NOMO-1 treated with dmso at 0.1 percent for 144 hours (cell line): Measurements from ENCODE around the gene SLAMF6.
"Not testable (repeated sequence)": the region's sequence is repeated elsewhere in the genome, so short reads cannot be mapped to it uniquely, and the experiment has no call there.

Experiments used
- DNase-seq: peaks from one replicate; lab custom pipeline; 2025; ENCODE audit not compliant: unreplicated experiment; lab: John Stamatoyannopoulos, UW

Gene SLAMF6

DNA sequence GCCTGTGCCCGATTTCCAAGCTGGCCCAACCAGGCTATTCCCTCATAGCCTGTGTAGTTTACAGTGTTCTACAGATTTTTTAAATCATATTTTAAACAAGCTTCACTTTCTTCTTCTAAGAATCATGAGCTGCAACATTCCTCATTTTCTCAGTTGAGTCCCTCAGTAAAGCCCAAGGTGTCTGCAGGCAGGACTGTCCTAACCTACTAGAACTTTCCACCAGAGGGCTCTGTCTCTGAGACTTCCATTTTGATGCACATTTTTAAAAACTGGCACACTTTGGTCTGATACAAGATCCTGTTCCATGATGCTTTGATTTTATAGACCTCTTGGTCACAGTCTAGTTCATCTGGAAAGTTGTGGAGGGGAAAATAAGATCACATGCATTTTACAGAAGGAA, 21.6 kb upstream of the SLAMF6 start:
- DNase-seq = no peak

DNA sequence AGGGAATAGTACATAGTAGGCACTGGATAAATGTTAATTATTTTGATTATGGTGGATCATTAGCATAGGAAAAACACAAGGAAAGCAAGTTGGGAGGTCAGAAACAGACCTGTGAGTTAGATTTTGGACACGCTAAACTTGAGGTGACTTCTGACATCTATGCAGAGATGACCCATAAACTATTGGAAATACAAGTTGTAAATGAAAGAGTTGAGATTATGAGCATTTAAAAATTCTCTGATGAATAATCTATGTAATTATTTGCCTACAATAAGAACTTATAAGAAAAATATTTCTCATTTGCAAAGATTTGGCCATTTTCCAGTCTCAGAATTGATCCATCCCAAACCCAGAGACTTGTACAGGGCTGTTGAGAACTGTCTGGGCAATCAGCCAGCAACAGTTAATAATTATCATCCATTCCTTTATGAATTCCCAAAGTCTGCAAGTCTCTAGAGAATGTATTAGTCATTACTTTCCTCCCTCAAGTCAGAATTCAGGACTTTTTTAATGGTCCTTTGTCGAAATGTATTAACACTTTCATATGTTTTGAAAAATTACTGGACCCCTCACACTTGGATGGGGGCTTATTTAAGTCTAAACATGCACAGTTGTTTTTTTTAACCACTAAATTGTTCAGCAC, 19.4 kb upstream of the SLAMF6 start:
- no peak for DNase-seq

DNA sequence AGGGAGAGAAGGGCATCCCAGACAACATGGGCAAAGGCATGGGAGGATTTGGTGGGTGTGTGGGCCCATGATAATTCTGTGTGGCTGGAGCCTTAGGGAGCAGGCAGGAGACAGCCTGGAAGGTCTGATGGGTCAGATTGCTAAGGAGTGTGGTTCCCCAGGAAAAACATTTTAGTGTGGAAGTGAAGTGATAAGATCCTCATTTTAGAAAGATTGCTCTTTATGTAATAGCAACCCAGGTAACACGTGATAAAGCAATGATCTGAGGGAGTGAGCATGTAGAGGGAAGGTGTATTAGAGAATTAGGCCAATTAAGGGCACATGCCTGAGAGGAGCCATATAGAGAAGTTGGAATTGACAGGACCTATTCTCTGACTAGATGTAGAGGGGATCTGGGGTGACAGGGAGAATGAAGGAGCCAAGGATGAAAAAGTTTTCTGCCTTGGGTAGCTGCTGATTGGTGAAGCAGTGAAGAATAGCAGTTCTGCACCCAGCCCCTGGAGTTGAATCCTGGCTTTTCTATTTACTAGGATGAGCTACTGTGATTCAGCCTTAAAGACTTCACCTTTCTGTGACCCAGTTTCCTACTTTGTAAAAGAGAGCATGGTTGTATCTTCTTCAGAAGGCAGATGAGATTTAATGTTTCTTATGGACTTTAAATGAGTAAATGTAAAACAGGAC, 18.7 kb upstream of the SLAMF6 start:
- no peak for DNase-seq

DNA sequence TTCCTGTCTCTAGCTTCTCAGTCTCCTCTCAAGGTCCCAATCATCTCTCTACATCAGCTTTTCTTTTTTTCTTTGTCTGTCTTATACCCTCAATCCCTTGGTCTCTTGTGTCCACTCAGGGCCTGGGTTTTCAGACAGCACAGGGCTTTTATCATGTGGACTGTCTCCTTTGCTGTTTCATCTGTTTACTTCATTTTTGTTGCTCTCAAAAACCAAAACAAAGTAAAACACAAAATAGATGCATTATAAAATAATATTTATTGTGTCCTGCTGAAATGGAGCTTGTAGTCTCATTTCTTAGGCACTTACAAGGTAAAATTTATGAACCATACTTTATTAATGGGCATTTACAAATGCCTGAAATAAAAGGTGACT, 17.8 kb upstream of the SLAMF6 start:
- no peak for DNase-seq

DNA sequence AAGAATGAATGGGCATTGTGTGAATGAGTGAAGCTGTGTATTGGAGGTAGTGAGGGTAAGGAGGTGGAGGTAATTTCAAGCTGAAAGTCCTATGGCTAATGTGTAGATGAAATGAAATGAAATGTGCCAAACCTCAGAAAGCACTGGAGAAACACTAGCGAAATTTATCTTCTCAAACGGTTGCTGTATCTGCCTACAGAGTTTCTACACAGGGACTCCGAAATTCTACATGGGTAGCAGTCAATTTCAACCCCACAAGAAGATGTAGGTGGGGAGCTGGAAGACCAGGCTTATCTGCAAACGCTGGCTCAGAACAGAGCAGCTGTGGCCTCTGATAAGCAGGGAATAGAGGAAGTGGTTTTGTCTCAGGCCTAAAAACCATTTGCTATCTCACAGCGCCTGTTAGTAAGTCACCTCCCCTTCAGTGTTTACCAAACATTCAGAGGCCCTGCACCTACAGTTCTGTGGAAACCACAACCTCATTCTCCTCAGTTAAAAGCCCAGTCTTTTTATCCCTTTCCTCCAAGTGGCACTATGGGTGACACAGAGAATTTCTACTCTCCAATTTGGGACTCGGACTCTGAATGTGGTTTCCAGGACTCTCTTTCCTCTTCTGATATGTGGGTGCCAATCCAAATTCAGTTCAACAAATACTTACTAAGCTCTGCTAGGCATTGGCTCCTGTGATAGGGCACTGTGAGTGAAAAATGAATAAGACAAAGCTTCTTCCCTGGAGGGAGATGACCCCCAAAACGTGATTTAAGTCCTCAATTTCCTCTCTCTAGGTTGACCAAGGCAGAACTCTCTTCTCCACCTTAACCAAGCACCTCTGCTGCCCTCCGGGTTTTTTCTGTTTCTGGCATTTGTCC, 17.2 kb upstream of the SLAMF6 start:
- DNase-seq = peak; percentile 86

DNA sequence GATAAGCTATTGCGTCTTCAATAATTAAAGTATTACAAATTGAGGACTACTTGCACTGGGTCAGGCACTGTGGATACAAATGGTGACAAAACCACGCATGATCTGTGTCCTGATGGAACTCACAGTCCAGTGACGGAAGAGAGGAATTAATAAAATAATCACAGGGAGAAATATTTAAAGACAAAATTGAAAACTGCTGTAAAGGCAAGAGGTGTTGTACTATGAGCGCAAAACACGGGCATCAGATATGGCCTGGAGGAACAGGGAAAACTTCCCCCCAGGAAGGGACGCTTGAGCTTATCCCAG, 16.6 kb upstream of the SLAMF6 start:
- no peak for DNase-seq

DNA sequence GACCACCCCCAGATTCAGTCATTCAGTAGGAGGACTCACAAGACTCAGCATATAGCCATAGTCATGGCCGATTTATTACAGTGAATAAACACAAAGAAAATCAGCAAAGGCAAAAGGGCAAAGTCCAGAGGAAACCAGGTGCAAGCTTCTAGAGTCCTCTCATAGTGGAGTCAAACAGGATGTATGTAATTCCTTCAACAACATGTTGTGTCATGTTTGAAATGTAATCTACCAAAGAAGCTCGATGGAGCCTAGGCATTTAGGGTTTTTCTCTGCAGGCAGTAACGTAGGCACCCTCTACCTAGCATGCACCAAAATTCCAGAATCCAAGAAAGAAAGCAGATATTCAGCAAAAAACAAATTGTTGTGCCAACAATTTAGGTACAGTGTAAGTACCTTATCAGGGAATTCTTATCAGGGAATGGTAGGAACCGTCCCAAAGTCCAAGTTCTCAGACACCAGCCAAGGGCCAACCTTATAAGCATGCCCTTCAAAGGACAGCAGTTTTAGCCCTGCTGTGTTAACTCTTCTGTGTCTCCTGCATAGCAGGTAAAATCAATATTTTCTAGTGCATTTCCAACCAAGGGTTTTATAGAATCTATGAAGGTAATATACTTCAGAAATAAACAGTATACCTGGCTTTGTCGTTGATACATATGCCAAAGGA, 16.1 kb upstream of the SLAMF6 start:
- DNase-seq = no peak

DNA sequence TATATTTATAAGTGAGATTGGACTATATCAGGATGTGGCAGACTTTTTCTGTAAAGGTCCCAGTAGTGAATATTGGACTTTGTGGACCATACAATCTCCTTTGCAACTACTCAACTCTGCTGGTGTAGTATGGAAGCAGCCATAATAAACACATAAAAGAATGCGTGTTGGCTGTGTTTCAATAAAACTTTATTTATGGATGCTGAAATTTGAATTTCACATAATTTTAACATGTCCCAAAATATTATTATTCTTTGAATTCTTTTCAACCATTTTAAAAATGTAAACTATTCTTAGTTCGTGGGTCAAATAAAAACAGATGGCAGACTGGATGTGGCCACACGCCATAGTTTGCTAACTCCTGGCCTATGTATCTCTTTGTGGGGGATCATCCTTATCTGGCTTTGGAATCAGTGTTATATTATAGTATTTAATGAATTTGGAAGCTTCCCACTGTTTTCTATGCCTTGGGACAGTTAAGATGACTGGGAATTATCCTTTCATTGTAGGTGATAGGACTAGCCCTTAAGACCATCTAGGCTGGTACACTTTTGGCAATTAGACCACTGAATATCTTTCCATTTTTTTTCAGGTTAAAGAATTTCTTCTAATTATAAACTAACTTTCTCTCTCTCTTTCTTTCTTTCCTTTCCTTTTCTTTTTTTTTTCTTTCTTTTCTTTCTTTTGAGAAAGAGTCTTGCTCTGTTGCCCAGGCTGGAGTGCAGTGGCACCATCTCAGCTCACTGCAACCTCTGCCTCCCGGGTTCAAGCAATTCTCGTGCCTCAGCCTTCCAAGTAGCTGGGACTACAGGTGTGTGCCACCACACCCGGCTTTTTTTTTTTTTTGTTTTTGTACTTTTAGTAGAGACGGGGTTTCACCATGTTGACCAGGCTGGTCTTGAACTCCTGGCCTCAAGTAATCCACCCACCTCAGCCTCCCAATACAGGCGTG, 14.9 kb upstream of the SLAMF6 start:
- DNase-seq = no peak

DNA sequence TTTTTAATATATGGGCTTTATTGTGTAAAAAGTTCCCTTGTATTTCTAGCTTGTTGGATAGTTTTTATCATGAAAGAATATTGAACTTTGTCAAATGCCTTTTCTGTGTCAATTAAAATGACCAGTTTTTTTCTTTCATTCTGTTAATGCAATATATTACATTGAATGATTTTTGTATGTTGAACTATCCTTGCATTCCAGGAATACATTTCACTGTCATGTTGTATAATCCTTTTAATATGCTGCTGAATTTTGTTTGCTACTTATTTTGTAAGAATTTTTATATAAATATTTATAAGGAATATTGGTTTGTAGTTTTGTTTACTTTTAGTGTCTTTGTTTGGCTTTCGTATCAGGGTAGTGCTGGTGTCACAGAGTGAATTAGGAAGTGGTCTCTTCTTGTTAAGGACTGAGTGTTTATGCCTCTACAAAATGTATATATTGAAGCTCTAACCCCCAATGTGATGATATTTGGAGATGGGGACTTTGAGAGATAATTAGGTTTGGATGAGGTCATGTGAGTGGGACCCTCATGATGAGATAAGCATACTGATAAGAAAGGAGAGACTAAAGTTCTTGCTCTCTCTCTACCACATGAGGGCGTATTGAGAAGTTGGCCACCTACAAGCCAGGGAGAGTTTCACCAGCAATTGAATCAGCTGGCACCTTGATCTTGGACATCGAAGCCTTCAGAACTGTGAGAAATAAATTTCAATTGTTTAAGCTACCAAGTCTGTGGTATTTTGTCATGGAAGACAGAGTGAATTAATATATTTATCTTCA, 12.0 kb upstream of the SLAMF6 start:
- no peak for DNase-seq

DNA sequence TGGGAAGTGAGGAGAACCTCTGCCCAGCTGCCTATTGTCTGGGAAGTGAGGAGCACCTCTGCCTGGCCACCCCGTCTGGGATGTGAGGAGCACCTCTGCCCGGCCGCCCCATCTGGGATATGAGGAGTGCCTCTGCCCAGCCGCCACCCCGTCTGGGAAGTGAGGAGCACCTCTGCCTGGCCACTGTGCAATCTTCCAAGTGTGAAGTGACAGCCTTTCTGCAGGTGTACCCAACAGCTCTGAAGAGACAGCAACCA, 9.4 kb upstream of the SLAMF6 start:
- not testable (repeated sequence) for DNase-seq

DNA sequence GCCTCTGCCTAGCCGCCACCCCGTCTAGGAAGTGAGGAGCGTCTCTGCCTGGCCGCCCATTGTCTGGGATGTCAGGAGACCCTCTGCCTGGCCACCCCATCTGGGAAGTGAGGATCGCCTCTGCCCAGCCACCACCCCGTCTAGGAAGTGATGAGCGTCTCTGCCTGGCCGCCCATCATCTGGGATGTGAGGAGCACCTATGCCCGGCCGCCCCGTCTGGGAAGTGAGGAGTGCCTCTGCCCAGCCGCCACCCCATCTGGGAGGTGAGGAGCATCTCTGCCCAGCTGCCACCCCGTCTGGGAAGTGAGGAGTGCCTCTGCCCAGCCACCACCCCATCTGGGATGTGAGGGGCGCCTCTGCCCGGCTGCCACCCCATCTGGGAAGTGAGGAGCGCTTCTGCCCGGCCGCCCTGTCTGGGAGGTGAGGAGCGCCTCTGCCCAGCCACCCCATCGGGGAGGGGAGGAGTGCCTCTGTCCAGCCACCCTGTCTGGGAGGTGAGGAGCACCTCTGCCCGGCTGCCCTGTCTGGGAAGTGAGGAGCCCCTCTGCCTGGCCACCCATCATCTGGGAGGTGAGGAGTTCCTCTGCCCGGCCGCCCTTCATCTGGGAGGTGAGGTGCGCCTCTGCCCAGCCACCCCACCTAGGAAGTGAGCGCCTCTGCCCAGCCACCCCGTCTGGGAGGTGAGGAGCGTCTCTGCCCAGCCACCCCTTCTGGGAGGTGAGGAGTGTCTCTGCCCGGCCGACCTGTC, 8.9 kb upstream of the SLAMF6 start:
- not testable (repeated sequence) for DNase-seq

DNA sequence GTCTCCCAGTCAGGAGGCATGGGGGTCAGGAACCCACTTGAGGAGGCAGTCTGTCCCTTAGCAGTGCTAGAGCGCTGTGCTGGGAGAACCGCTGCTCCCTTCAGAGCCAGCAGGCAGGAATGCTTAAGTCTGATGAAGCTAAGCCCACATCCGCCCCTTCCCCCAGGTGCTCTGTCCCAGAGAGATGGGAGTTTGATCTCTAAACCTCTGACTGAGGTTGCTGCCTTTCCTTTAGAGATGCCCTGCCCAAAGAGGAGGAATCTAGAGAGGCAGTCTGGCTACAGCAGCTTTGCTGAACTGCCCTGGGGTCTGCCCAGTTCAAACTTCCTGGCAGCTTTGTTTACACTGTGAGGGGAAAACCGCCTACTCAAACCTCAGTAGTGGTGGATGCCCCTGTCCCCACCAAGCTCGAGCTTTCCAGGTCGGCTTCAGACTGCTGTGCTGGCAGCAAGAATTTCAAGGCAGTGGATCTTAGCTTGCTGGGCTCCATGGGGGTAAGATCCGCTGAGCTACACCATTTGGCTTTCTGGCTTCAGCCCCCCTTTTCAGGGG, 6.4 kb upstream of the SLAMF6 start:
- DNase-seq = not testable (repeated sequence)

DNA sequence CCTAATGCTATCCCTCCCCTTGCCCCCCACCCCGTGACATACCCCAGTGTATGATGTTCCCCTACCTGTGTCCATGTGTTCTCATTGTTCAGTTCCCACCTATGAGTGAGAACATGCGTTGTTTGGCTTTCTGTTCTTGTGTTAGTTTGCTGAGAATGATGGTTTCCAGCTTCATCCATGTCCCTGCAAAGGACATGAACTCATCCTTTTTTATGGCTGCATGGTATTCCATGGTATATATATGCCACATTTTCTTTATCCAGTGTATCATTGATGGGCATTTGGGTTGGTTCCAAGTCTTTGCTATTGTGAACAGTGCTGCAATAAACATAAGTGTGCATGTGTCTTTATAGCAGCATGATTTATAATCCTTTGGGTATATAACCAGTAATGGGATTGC, 734 bp upstream of the SLAMF6 start:
- DNase-seq = not testable (repeated sequence)

DNA sequence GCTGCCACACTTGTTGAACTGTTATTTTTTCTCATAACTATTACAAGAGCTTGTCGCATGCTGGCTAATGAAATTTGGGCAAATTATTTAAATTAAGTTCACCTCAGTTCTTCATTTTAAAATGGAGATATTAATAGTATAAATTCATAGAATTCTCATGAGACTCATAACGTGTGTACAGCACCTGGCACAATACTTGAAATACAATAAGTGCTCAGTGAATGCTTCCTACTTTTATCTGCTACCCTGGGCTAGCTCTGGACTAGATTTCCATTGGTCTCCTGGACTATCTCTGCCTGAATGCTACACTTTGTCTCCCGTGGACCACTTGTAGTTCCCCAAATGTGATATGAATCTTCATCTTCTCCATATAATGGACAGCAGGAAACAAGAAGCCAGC, 919 bp downstream of the SLAMF6 start:
- DNase-seq = no peak

DNA sequence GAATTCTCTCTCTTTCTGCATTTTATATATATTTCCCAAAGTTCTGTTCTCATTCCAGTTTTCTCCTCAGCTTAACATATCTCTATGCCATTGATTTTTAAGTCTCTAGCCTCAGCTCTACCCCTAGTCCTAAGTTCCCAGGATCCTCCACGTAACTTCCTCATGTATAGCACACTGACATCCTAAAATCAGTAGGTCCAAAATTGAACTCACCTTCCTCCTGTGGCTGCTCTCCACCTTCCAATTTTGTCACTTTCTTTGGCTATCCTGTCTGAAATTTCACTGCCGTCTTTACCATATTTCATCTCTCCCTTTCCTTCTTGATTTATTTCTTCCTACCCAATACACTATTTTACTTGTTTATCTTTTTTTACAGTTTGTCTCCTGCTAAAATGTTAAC, 1.5 kb downstream of the SLAMF6 start:
- no peak for DNase-seq

DNA sequence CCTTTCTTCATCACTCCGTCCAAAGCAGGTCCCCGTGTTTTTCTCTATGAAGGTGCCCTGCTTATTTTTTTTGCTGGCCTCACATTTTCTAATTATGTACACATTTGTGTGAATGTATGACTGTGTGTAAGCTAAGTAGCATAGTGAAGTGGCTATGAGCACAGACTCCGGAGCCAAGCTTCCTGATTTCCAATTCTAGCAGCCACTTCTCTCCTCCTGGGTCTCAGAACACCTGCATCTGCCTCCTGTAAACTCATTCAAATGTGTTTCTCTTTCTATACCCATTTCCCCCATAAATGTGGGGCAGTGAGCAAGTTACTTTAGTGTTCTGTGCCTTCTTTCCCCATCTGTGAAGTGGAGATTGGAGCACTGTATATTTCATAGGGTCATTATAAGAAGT, 2.1 kb downstream of the SLAMF6 start:
- DNase-seq = no peak

DNA sequence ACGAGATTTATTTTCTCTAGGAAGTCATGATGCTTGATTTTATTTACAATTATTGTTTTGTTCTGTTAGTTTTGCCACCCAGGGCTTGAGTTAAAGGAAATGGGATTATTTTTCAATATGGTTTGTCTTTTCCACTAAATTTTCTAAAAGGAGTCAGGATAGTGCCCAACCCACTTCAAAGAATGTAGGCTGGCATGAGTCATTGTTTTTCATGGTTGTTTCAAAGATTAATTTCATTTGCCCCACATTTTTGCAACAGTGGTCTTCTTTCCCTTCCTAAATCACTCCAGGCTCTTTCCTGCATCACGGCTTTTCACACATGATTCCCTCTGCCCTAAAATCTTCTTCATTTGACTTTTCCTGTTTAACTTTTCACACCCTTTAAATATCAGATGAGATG, 2.5 kb downstream of the SLAMF6 start:
- no peak for DNase-seq

DNA sequence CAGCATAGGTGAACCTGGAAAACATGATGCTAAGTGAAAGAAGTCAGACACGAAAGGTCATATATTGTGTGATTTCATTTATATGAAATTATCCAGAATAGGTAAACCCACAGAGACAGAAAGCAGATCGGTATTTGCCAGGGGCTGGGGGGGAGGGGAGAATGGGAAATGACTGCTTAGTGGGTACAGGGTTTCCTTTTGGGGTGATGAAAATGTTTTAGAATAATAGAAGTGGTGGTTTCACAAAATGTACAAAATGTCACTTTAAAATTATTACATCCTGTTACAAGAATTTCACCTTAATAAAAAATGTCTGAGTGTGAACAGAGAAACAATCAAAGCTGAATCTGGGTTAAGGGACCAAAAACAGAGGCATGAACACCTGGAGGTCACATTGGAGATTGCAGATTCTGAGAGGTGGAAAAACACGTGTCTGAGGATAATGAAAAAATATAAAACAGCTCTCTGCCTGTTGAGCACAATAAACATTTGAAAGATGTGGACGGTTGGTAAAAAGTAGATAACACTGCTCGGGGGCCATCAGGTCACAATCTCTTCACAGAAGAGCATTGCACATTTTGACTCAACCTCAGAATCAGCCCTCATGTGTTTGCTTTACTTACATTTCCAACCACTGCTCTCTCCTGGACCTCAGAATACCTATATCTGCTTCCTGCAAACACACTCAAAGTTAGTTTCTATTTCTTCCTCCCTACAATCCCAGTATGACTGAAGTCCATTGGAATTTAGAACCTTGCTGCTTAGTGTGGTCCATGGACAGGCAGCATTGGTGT, 3.2 kb downstream of the SLAMF6 start:
- no peak for DNase-seq
